ENCODE measurements around the gene TNS3. TPM values are rescaled to one million over a fixed set of nuclear protein-coding genes. Genes with fewer than 3 reads are reported as not detected.

The TNS3 gene
- total and polyA plus RNA-seq, 9 of the 15 experiments (the other 6 are each of a cell fraction or from before 2014, with no cell fraction given), result 0.20 TPM; not detected in 8

GRCh38 chr7:47331179-47331565 is 250.7 kb downstream of the TNS3 start:
- H3K27ac ChIP-seq (ENCODE audit: extremely low read depth, low read depth, low read length), result no peak overlapping the region
- H3K9me3 ChIP-seq (replicated peaks; ENCODE audit: control insufficient read depth, insufficient read depth, low read depth, low read length), result no peaks in the 10 kb centered on the region
- no TSS peak for BruUV-seq (replicated peaks)
- ChIA-PET CTCF (ENCODE audit: low intra/inter-chr PET ratio) (no interaction called here), POLR2A (interaction anchor here (0.6 kb wide), 1 partner anchor 9 kb away, joined by 4 read pairs; no protein-coding TSS in a partner anchor)
- in situ Hi-C loops (cut with MboI), result no loop called here
- H3K27me3 ChIP-seq (ENCODE audit: control insufficient read depth in 2 of 2, insufficient read depth in 2 of 2, low read length in 2 of 2), result peaks cover 17 to 66% of the 10 kb centered on the region in 2 experiments; a peak in 4 of 5 replicates
- H3K4me3 ChIP-seq, result no peak overlapping the region
- peaks cover 0 to 3% of the 10 kb centered on the region in 2 experiments; a peak in 1 of 5 replicates for H3K4me1 ChIP-seq (replicated peaks in 1 of 2; ENCODE audit: control insufficient read depth in 2 of 2, insufficient read depth in 2 of 2, low read length in 2 of 2)
- FAIRE-seq (no peak), ATAC-seq (no peak), DNase-seq (ENCODE audit: extremely low read depth in 1 of 4, low spot score in 3 of 4) (no peak)
- TF ChIP-seq TCF7L2 (IDR thresholded peaks at IDR 0.05; ENCODE audit: low read depth, low read length), result no peak
- TF ChIP-seq HMG20A (CRISPR knock-in tag; conservative IDR thresholded peaks at IDR 0.05), result no peak
- TF ChIP-seq HOXB6 (CRISPR knock-in tag; IDR thresholded peaks at IDR 0.05; ENCODE audit: borderline replicate concordance), result no peak
- no peak for TF ChIP-seq RFX1 (IDR thresholded peaks at IDR 0.05)
- no peak for TF ChIP-seq KAT8 (IDR thresholded peaks at IDR 0.05; ENCODE audit: low read depth)
- no peak for TF ChIP-seq TAF9B (IDR thresholded peaks at IDR 0.05; ENCODE audit: partially characterized antibody)
- no peak for TF ChIP-seq HLTF (IDR thresholded peaks at IDR 0.05)
- TF ChIP-seq THRB (CRISPR knock-in tag; conservative IDR thresholded peaks at IDR 0.05), result no peak
- TF ChIP-seq ZNF695 (CRISPR knock-in tag; IDR thresholded peaks at IDR 0.05), result no peak
- no peaks in the 10 kb centered on the region for H3K79me2 ChIP-seq (ENCODE audit: control insufficient read depth, insufficient read depth, low read length)
- WGBS (ENCODE audit: insufficient coverage, low coverage, missing lambda C conversion rate), result under 1% methylated on average over 6 of the region's 6 CpGs
- H3K36me3 ChIP-seq (ENCODE audit: control insufficient read depth, insufficient read depth, low read length), result no peaks in the 10 kb centered on the region
- no peaks in the 10 kb centered on the region; the same call in 1 of the 2 replicates for H4K20me1 ChIP-seq (replicated peaks; ENCODE audit: control insufficient read depth, insufficient read depth, low read length)
- H3K9ac ChIP-seq (ENCODE audit: insufficient read depth in 1 of 2, low read depth in 2 of 2, low read length in 2 of 2), result no peak overlapping the region
- H3K9me1 ChIP-seq (ENCODE audit: control insufficient read depth, insufficient read depth, low read length), result no peaks in the 10 kb centered on the region
- H2AFZ ChIP-seq (ENCODE audit: low read depth, low read length), result no peak overlapping the region
- no peak overlapping the region for H3K4me2 ChIP-seq (ENCODE audit: insufficient read depth, low read length)
- intact Hi-C loops (cut with micrococcal nuclease), result no loop called here
